Endometrium (tissue), 2 donors: ENCODE measurements around the gene CLEC7A.

Experiments used
- FAIRE-seq: peaks from 2 replicates; lab custom pipeline; 2012; peaks lifted over from hg19 to GRCh38; lab: Jason Lieb, UNC
- donor health status: control.
- donor health status: control.

CLEC7A gene

GRCh38 chr12:10140001-10140400 lies 10.0 kb upstream of the CLEC7A start:
- peak; percentile 41 for FAIRE-seq

- no peak for FAIRE-seq
Observed at GRCh38 chr12:10136637-10137205, 6.7 kb upstream of the CLEC7A start.

- no peak for FAIRE-seq
Observed at GRCh38 chr12:10135126-10135525, 5.1 kb upstream of the CLEC7A start.

- no peak for FAIRE-seq
Observed at GRCh38 chr12:10132850-10133370, 2.9 kb upstream of the CLEC7A start.

GRCh38 chr12:10131111-10131690 lies 1.2 kb upstream of the CLEC7A start:
- no peak for FAIRE-seq

GRCh38 chr12:10128687-10129086 lies 1.3 kb downstream of the CLEC7A start:
- FAIRE-seq = no peak

GRCh38 chr12:10126413-10126812 lies 3.6 kb downstream of the CLEC7A start:
- no peak for FAIRE-seq

- FAIRE-seq = no peak
Observed at GRCh38 chr12:10122689-10123088, 7.3 kb downstream of the CLEC7A start.

- no peak for FAIRE-seq
Observed at GRCh38 chr12:10121278-10121677, 8.7 kb downstream of the CLEC7A start.

GRCh38 chr12:10119066-10119465 lies 10.9 kb downstream of the CLEC7A start:
- no peak for FAIRE-seq

GRCh38 chr12:10115890-10116289 lies 14.1 kb downstream of the CLEC7A start:
- no peak for FAIRE-seq

- no peak for FAIRE-seq
Observed at GRCh38 chr12:10115311-10115710, 14.7 kb downstream of the CLEC7A start.

- FAIRE-seq = no peak
Observed at GRCh38 chr12:10113920-10114319, 16.1 kb downstream of the CLEC7A start.

- FAIRE-seq = no peak
Observed at GRCh38 chr12:10113075-10113474, 16.9 kb downstream of the CLEC7A start.

GRCh38 chr12:10111451-10111850 lies 18.5 kb downstream of the CLEC7A start:
- FAIRE-seq = no peak

GRCh38 chr12:10110256-10110844 lies 19.6 kb downstream of the CLEC7A start:
- FAIRE-seq = no peak

- no peak for FAIRE-seq
Observed at GRCh38 chr12:10102322-10102721, 27.7 kb downstream of the CLEC7A start.

- no peak for FAIRE-seq
Observed at GRCh38 chr12:10101648-10102220, 28.3 kb downstream of the CLEC7A start.

GRCh38 chr12:10101042-10101579 lies 28.9 kb downstream of the CLEC7A start:
- no peak for FAIRE-seq

GRCh38 chr12:10098791-10099190 lies 31.2 kb downstream of the CLEC7A start, which contains the start of gene CLEC1A:
CLEC1A (minus strand) TSS chr12:10098985; CDS start chr12:10098922, 63 bp downstream.
- FAIRE-seq = no peak

- FAIRE-seq = no peak
Observed at GRCh38 chr12:10097521-10097920, 32.5 kb downstream of the CLEC7A start.

- no peak for FAIRE-seq
Observed at GRCh38 chr12:10095971-10096370, 34.0 kb downstream of the CLEC7A start.
